Activated naive CD4-positive, alpha-beta T cell treated with anti-CD3 and anti-CD28 coated beads, Interleukin-2, amount 50 U/mL, for 72 hours (primary cell): Measurements from ENCODE around the gene MS4A10. TPM values are rescaled to one million over a fixed set of nuclear protein-coding genes. Genes with fewer than 3 reads are reported as not detected.

Experiments
- ATAC-seq, 2 donors: fragments of 150-1000 bp; cut with Tn5 transposase; 2 replicates each; pipeline ENCODE4 v1.10.0; 2021; ENCODE audit warnings: mild to moderate bottlenecking in 2 of 2, moderate library complexity in 2 of 2
- DNase-seq, 2 donors: peaks; one replicate each; pipeline ENCODE4 v3.0.0; 2021 to 2022; ENCODE audit warnings: low spot score in 2 of 2
- H3K27ac Mint-ChIP-seq, 2 donors: one replicate each; pipeline ENCODE4 v1.8.0; 2022; ENCODE audit warnings: mild to moderate bottlenecking in 2 of 2, mixed read lengths in 2 of 2
- H3K36me3 Mint-ChIP-seq, 2 donors: one replicate each; pipeline ENCODE4 v1.8.0; 2022; ENCODE audit warnings: mixed read lengths in 2 of 2
- H3K9me3 Mint-ChIP-seq, 2 donors: one replicate each; pipeline ENCODE4 v1.8.0; 2022; ENCODE audit warnings: mixed read lengths in 2 of 2
- total RNA-seq, 2 donors: library from RNA; stranded (reverse); gene quantifications; one replicate each; pipeline ENCODE4 v1.2.3, GENCODE V29; 2022

The MS4A10 gene
- total RNA-seq, 2 donors from 2014 or later, result not detected

- no peaks in the 10 kb centered on the region for H3K36me3 Mint-ChIP-seq
- DNase-seq (no peak), ATAC-seq (no peak)
- H3K27ac Mint-ChIP-seq, result no peak overlapping the region
- no peaks in the 10 kb centered on the region for H3K9me3 Mint-ChIP-seq
Observed at GRCh38 chr11:60761436-60762190, 23.5 kb upstream of the MS4A10 start.

- Mint-ChIP-seq H3K27ac (no peak overlapping the region), H3K36me3 (no peaks in the 10 kb centered on the region), H3K9me3 (no peaks in the 10 kb centered on the region)
- DNase-seq (no peak), ATAC-seq (peak; percentile 40 to 43)
Observed at GRCh38 chr11:60762851-60763691, 22.1 kb upstream of the MS4A10 start.

- Mint-ChIP-seq H3K27ac (no peak overlapping the region), H3K36me3 (no peaks in the 10 kb centered on the region), H3K9me3 (no peaks in the 10 kb centered on the region)
- ATAC-seq, result peak in 1 of 2 donors; percentile 46
- no peak for DNase-seq
Observed at GRCh38 chr11:60763692-60764369, 21.3 kb upstream of the MS4A10 start.

GRCh38 chr11:60764879-60765278 is 20.3 kb upstream of the MS4A10 start:
- H3K27ac Mint-ChIP-seq, result no peak overlapping the region
- DNase-seq, result no peak
- ATAC-seq, result peak in 1 of 2 donors; percentile 30
- H3K9me3 Mint-ChIP-seq, result no peaks in the 10 kb centered on the region
- no peaks in the 10 kb centered on the region for H3K36me3 Mint-ChIP-seq

GRCh38 chr11:60765355-60765754 is 19.8 kb upstream of the MS4A10 start:
- DNase-seq (no peak), ATAC-seq (no peak)
- no peaks in the 10 kb centered on the region for H3K9me3 Mint-ChIP-seq
- no peak overlapping the region for H3K27ac Mint-ChIP-seq
- no peaks in the 10 kb centered on the region for H3K36me3 Mint-ChIP-seq

GRCh38 chr11:60766547-60766946 is 18.6 kb upstream of the MS4A10 start:
- no peaks in the 10 kb centered on the region for H3K36me3 Mint-ChIP-seq
- DNase-seq (no peak), ATAC-seq (no peak)
- no peak overlapping the region for H3K27ac Mint-ChIP-seq
- H3K9me3 Mint-ChIP-seq, result no peaks in the 10 kb centered on the region

- no peaks in the 10 kb centered on the region for H3K9me3 Mint-ChIP-seq
- no peak overlapping the region for H3K27ac Mint-ChIP-seq
- DNase-seq (peak in 1 of 2 donors; percentile 53), ATAC-seq (peak; percentile 51 to 75)
- no peaks in the 10 kb centered on the region for H3K36me3 Mint-ChIP-seq
Observed at GRCh38 chr11:60767388-60767811, 17.7 kb upstream of the MS4A10 start.

GRCh38 chr11:60768202-60768601 is 16.9 kb upstream of the MS4A10 start:
- Mint-ChIP-seq H3K27ac (no peak overlapping the region), H3K36me3 (no peaks in the 10 kb centered on the region), H3K9me3 (no peaks in the 10 kb centered on the region)
- DNase-seq, result no peak
- no peak for ATAC-seq

GRCh38 chr11:60769273-60769672 is 15.9 kb upstream of the MS4A10 start:
- DNase-seq (no peak), ATAC-seq (no peak)
- Mint-ChIP-seq H3K27ac (no peak overlapping the region), H3K36me3 (no peaks in the 10 kb centered on the region), H3K9me3 (no peaks in the 10 kb centered on the region)

GRCh38 chr11:60769811-60770210 is 15.3 kb upstream of the MS4A10 start:
- H3K9me3 Mint-ChIP-seq, result no peaks in the 10 kb centered on the region
- no peak overlapping the region for H3K27ac Mint-ChIP-seq
- no peaks in the 10 kb centered on the region for H3K36me3 Mint-ChIP-seq
- DNase-seq (peak in 1 of 2 donors; percentile 51), ATAC-seq (no peak)

GRCh38 chr11:60771146-60771545 is 14.0 kb upstream of the MS4A10 start:
- ATAC-seq (no peak), DNase-seq (no peak)
- peak overlapping the region in 1 of 2 donors; percentile 12 for H3K27ac Mint-ChIP-seq
- no peaks in the 10 kb centered on the region for H3K36me3 Mint-ChIP-seq
- H3K9me3 Mint-ChIP-seq, result no peaks in the 10 kb centered on the region

- no peak overlapping the region for H3K27ac Mint-ChIP-seq
- H3K9me3 Mint-ChIP-seq, result no peaks in the 10 kb centered on the region
- ATAC-seq (no peak), DNase-seq (no peak)
- H3K36me3 Mint-ChIP-seq, result no peaks in the 10 kb centered on the region
Observed at GRCh38 chr11:60771879-60772525, 13.1 kb upstream of the MS4A10 start.

- no peak for ATAC-seq
Observed at GRCh38 chr11:60772666-60773065, 12.5 kb upstream of the MS4A10 start.

GRCh38 chr11:60774726-60775125 is 10.4 kb upstream of the MS4A10 start:
- ATAC-seq (no peak), DNase-seq (no peak)
- H3K27ac Mint-ChIP-seq, result no peak overlapping the region
- no peaks in the 10 kb centered on the region for H3K9me3 Mint-ChIP-seq
- no peaks in the 10 kb centered on the region for H3K36me3 Mint-ChIP-seq

More at GRCh38 chr11:60772666-60773065, 12.5 kb upstream of the MS4A10 start:
- no peak for DNase-seq
- H3K36me3 Mint-ChIP-seq, result no peaks in the 10 kb centered on the region
- H3K9me3 Mint-ChIP-seq, result no peaks in the 10 kb centered on the region
- no peak overlapping the region for H3K27ac Mint-ChIP-seq

- H3K9me3 Mint-ChIP-seq, result no peaks in the 10 kb centered on the region
- no peaks in the 10 kb centered on the region for H3K36me3 Mint-ChIP-seq
- DNase-seq (peak; percentile 70 to 83), ATAC-seq (peak; percentile 90 to 94)
- no peak overlapping the region for H3K27ac Mint-ChIP-seq
Observed at GRCh38 chr11:60775420-60775961, 9.6 kb upstream of the MS4A10 start.

- ATAC-seq (no peak), DNase-seq (no peak)
- Mint-ChIP-seq H3K36me3 (no peaks in the 10 kb centered on the region), H3K27ac (no peak overlapping the region), H3K9me3 (no peaks in the 10 kb centered on the region)
Observed at GRCh38 chr11:60776167-60776566, 9.0 kb upstream of the MS4A10 start.
